GM12873 (cell line): Measurements from ENCODE around the gene ASCC3.

Source experiments
- CTCF ChIP-seq: IDR thresholded peaks from 2 replicates; pipeline ENCODE4 v1.5.1; 2012; ENCODE audit warnings: low read depth, mild to moderate bottlenecking, moderate library complexity, low read length, control low read depth; ENCODE audit not compliant: insufficient read depth; ENCODE audit errors: missing control alignments

Gene ASCC3

GRCh38 chr6:100883347-100883746 lies 2.2 kb upstream of the ASCC3 start:
- no peak for TF ChIP-seq CTCF

GRCh38 chr6:100881707-100882040 lies 545 bp upstream of the ASCC3 start:
- TF ChIP-seq CTCF: no peak

- no peak for TF ChIP-seq CTCF
Measured at GRCh38 chr6:100880149-100880852, 828 bp downstream of the ASCC3 start.

- TF ChIP-seq CTCF: no peak
Measured at GRCh38 chr6:100879317-100879716, 1.8 kb downstream of the ASCC3 start.

GRCh38 chr6:100877851-100878250 lies 3.3 kb downstream of the ASCC3 start:
- no peak for TF ChIP-seq CTCF

GRCh38 chr6:100876251-100876650 lies 4.9 kb downstream of the ASCC3 start:
- no peak for TF ChIP-seq CTCF

- TF ChIP-seq CTCF: no peak
Measured at GRCh38 chr6:100865525-100865924, 15.6 kb downstream of the ASCC3 start.

GRCh38 chr6:100862063-100862462 lies 19.1 kb downstream of the ASCC3 start:
- TF ChIP-seq CTCF: no peak
